WTC11 (cell line): ENCODE data around the gene PTPRN2.

Experiments
- CTCF ChIP-seq: fragments of 200-600 bp; IDR thresholded peaks from 2 replicates; pipeline ENCODE4 v1.8.0; 2022; ENCODE audit warnings: antibody characterized with exemption
- NFATC4 ChIP-seq: fragments of 250-450 bp; sonication (Bioruptor Pico); IDR thresholded peaks from 2 replicates; pipeline ENCODE4 v1.9.0; 2021; ENCODE audit warnings: mild to moderate bottlenecking
- ZNF423 ChIP-seq: fragments of 250-450 bp; sonication (Bioruptor Pico); IDR thresholded peaks from 2 replicates; pipeline ENCODE4 v2.1.2; 2022; ENCODE audit warnings: mild to moderate bottlenecking, moderate library complexity
- TF ChIP-seq, protein P1 (sequence below): sonication (generic); formaldehyde crosslinking; IDR thresholded peaks from 2 replicates; pipeline ENCODE4 v1.8.0; 2023; ENCODE audit warnings: missing genetic modification reagents, mild to moderate bottlenecking, borderline replicate concordance

DNA sequence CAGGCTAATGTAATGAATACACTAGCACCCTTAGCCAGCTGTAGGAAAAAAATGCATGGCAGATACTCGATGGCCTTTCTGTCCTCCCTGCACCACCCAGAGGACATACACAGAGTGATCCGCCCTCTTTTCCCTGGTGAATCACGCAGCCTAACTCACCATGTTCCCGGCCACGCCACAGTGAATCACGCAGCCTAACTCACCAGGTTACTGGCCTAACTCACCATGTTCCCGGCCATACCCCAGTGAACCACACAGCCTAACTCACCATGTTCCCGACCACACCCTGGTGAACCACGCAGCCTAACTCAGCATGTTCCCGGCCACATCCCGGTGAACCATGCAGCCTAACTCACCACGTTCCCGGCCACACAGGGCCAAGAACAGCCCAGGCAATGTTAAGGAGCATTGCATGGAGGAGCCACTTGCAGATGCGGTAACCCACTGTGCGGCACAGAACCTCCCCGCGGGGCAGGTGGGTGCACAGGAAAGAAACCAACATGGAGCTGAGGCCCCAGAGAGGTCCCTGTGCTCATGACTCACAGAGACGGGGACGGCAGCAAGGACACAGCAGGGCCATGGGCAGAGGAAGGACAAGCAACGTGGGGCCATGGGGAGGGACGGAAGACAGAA, 742.3 kb downstream of the PTPRN2 start:
- TF ChIP-seq CTCF (no peak), NFATC4 (no peak), ZNF423 (CRISPR knock-in tag) (no peak)
- TF ChIP-seq, protein P1, sequence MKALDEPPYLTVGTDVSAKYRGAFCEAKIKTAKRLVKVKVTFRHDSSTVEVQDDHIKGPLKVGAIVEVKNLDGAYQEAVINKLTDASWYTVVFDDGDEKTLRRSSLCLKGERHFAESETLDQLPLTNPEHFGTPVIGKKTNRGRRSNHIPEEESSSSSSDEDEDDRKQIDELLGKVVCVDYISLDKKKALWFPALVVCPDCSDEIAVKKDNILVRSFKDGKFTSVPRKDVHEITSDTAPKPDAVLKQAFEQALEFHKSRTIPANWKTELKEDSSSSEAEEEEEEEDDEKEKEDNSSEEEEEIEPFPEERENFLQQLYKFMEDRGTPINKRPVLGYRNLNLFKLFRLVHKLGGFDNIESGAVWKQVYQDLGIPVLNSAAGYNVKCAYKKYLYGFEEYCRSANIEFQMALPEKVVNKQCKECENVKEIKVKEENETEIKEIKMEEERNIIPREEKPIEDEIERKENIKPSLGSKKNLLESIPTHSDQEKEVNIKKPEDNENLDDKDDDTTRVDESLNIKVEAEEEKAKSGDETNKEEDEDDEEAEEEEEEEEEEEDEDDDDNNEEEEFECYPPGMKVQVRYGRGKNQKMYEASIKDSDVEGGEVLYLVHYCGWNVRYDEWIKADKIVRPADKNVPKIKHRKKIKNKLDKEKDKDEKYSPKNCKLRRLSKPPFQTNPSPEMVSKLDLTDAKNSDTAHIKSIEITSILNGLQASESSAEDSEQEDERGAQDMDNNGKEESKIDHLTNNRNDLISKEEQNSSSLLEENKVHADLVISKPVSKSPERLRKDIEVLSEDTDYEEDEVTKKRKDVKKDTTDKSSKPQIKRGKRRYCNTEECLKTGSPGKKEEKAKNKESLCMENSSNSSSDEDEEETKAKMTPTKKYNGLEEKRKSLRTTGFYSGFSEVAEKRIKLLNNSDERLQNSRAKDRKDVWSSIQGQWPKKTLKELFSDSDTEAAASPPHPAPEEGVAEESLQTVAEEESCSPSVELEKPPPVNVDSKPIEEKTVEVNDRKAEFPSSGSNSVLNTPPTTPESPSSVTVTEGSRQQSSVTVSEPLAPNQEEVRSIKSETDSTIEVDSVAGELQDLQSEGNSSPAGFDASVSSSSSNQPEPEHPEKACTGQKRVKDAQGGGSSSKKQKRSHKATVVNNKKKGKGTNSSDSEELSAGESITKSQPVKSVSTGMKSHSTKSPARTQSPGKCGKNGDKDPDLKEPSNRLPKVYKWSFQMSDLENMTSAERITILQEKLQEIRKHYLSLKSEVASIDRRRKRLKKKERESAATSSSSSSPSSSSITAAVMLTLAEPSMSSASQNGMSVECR (CRISPR knock-in tag) = no peak
